Hematopoietic multipotent progenitor cell treated with erythropoietin and hydrocortisone succinate and interleukin-3 and kit ligand, for 8 days (in vitro differentiated cells): Measurements from ENCODE around the gene NPY.

ENCODE experiments used
- DNase-seq: peaks from one replicate; pipeline ENCODE4 v3.0.0-alpha.2; 2015

Gene NPY

GRCh38 chr7:24318326-24318725 lies 34.3 kb downstream of the NPY start:
- DNase-seq = peak; percentile 21

DNA sequence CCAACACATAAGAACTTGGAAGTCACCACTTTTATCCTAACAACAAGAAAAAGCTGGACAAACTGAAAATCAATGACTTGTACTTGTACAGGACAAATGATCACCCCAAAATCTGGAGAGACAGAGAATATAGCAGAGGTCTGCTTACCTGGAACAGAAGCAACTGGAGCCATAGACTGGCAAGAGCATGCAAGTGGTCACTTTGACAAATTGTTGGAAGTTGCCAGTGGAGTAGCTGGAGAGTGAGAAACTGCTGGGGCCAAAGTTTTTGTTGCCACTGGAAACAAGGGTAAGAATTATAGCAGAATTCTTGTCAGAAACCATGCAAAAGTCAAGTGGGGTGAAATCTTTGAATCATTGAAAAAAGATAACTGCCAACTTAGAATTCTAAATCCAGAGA lies 35.2 kb downstream of the NPY start:
- no peak for DNase-seq

DNA sequence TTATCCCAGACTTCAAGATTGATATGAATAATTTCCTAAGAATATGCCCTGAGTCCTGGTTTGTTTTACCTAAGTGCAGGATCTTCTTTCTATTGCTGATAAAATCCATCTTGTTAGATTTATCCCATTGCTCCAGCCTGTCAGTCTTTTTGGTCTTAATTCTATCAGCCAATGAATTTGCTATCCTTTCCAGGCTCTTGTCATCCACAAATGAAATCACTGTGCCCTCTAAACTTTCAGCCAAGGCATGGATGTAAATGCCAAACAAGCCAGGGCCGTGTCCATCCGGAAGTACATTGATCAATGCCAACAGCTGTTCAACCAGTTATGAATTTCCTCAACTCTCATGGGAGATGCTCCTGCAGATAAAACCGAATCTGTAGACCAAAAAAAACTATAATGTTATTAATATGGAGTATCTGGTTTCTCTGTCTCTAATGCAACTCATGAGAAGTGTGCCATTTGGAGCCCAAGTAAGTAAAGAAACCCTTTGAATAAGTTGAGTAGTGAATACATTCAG lies 40.0 kb downstream of the NPY start:
- no peak for DNase-seq

DNA sequence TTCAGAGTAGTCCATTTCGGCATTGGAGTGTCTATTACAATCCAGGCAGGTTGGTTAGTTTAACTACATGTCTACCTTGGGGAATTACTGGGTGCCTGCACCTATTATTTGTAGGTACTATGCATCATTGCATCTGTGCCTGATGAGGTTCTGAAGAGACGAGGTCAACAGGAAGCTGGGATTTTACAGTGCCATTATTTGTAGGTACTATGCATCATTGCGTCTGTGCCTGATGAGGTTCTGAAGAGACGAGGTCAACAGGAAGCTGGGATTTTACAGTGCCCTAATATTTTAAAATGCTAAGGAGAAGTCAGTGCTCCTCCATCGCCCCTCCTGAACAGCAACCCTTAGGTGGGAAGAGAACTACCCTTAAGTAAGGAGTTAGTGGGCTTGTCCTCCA lies 41.7 kb downstream of the NPY start:
- DNase-seq = no peak

GRCh38 chr7:24328050-24328449 lies 44.1 kb downstream of the NPY start:
- DNase-seq = no peak

DNA sequence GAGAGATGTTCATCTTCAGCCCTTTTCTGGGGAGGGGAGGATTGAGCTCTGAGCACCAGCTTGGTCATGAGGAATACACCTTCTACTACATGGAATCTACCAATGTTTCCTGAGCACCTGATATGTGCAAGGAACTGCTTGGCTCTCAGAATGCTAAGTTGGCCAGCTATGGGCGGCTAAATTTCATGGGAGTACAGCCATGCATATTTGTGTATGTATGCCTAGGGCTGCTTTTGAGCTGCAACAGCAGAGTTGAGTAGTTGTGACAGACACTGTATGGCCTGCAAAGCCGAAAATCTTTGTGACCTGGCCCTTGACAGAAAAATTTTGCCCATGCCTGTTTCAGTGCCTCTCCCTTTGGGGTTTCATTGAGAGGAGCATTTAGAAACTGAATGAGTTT lies 44.9 kb downstream of the NPY start:
- DNase-seq = no peak

DNA sequence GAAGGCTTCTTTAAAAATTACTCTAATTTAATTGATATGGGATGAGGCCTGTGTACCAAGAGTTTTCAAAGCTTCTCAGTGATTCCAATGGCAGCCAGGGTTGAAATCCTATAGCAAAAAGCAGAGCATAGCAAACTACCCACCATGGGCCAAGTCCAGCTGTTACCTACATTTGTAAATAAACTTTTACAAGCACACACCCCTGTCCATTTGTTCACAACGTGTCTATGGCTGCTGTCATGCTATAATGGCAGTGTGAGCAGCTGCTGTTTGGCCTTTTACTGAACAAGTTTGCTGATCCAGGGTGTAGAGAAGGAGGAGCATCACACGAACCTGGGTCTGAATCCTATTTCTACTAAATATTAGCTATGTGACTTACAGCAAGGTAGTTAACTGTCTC lies 50.0 kb downstream of the NPY start:
- no peak for DNase-seq

DNA sequence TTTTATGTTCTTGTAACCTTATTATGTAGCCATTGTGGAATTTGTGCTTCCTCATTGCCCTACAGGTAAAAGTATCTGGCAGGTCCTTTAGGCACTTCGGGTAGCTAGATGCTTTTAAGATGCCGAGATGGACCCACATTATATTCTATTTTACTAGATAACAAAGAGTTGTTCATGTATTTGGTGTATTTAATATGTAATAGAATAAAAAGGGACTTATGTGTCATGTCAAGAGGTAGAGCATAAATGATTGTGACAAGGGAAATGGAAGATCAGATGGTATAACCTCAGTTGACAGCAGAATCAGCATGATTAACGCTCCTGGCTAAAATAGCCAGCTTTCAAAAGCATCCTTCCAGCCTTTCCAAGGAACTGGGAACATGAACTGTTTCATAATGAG lies 50.6 kb downstream of the NPY start:
- DNase-seq = no peak

- DNase-seq = no peak
Measured at GRCh38 chr7:24336461-24336860, 52.5 kb downstream of the NPY start.

DNA sequence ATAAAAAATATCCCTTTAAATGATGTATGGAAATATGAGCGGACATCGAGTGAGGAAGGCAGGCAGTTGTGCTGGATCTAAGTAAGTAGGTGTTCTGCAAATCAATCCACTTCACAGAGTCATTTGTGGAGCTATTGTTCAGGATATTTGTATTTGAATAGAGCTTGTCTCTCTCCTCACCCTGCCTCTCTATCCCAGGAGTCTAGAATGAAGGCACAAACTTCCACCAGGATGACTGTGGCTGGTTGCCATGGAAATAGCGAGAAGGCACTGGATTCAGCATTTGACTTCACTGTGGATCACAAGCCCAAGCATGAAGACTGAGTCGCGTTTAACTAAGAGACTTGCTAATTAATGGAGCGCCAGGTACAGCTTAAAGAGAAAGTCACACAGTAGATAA lies 53.2 kb downstream of the NPY start:
- DNase-seq = no peak

DNA sequence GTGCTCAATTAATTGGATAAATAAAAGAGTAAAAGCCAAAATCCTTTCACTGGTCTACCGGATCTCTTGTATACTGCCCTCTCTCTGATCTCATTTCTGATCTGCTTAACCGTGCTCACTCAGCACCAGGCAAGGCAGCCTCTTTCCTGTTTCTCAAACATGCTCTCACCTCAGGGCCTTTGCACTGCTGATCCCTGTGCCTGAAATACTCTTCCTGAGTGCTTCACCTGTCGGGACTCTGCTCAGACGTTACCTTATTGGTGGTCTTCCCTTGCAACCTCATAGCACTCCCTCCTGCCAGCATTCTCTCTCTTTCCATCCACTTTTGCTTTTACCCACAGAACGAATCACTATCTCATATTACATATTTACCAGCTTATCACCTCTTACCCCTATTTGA lies 55.6 kb downstream of the NPY start:
- no peak for DNase-seq

GRCh38 chr7:24340727-24341126 lies 56.7 kb downstream of the NPY start:
- no peak for DNase-seq
